HAP-1 (cell line): ENCODE measurements around the gene OR2V2.
"Not testable (repeated sequence)": the region's sequence is repeated elsewhere in the genome, so short reads cannot be mapped to it uniquely, and the experiment has no call there.

Experiments
- DNase-seq, 2 experiments: peaks; one replicate each; pipeline ENCODE4 v3.0.0-alpha.2; 2016 to 2020; ENCODE audit warnings: low spot score in 2 of 2
- H3K27me3 ChIP-seq: fragments of 250-450 bp; sonication (Bioruptor Pico); 2 replicates; pipeline ENCODE4 v1.5.1; 2020; ENCODE audit warnings: low read depth, mild to moderate bottlenecking, moderate library complexity
- H3K36me3 ChIP-seq: fragments of 250-450 bp; sonication (Bioruptor Pico); replicated peaks from 2 replicates; pipeline ENCODE4 v1.5.1; 2020; ENCODE audit warnings: mild to moderate bottlenecking
- H3K4me1 ChIP-seq: fragments of 250-450 bp; sonication (Bioruptor Pico); 2 replicates; pipeline ENCODE4 v1.5.1; 2020; ENCODE audit warnings: mild to moderate bottlenecking
- H3K4me3 ChIP-seq: fragments of 250-450 bp; sonication (Bioruptor Pico); 2 replicates; pipeline ENCODE4 v1.5.1; 2020; ENCODE audit warnings: mild to moderate bottlenecking, moderate library complexity
- H3K9me3 ChIP-seq: fragments of 250-450 bp; sonication (Bioruptor Pico); 2 replicates; pipeline ENCODE4 v1.5.1; 2020; ENCODE audit warnings: mild to moderate bottlenecking, moderate library complexity
- in situ Hi-C: fragments of 300-500 bp; cut with MboI; formaldehyde crosslinking; loops from 3 replicates; pipeline ENCODE4 v1.14.3; 2020; ENCODE audit warnings: low sequenced_read_pairs, inconsistent platforms, mixed read lengths

Gene OR2V2

DNA sequence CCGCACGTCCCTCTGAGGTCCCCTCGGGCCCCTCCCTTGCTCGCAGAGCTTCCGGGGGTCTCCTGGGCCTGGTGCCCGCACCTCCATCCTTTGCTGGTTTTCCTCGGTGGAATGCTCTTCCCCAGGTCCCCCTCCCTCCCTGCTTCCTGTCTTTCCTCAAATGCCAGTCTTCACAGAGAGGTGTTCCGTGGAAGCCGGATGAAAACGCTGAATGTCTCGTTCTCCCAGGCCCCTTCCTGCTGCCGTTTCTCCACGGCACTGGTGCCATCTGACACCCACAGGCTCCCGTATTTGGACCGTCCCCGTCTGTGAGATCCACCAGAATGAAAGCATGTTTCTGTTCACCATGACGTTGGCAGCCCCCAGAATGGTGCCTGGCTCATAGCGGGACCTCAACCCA lies 20.5 kb upstream of the OR2V2 start:
- no peaks in the 10 kb centered on the region for H3K9me3 ChIP-seq
- in situ Hi-C loops, result no loop called here
- H3K4me3 ChIP-seq, result no peak overlapping the region
- H3K27me3 ChIP-seq, result peaks cover 14% of the 10 kb centered on the region
- H3K36me3 ChIP-seq, result no peaks in the 10 kb centered on the region
- H3K4me1 ChIP-seq, result no peaks in the 10 kb centered on the region
- DNase-seq, result no peak

GRCh38 chr5:181127456-181127855 lies 19.9 kb upstream of the OR2V2 start:
- H3K27me3 ChIP-seq, result peaks cover 16% of the 10 kb centered on the region
- H3K4me1 ChIP-seq, result no peaks in the 10 kb centered on the region
- no peaks in the 10 kb centered on the region for H3K9me3 ChIP-seq
- DNase-seq, result no peak
- H3K4me3 ChIP-seq, result no peak overlapping the region
- H3K36me3 ChIP-seq, result no peaks in the 10 kb centered on the region
- in situ Hi-C loops, result no loop called here

DNA sequence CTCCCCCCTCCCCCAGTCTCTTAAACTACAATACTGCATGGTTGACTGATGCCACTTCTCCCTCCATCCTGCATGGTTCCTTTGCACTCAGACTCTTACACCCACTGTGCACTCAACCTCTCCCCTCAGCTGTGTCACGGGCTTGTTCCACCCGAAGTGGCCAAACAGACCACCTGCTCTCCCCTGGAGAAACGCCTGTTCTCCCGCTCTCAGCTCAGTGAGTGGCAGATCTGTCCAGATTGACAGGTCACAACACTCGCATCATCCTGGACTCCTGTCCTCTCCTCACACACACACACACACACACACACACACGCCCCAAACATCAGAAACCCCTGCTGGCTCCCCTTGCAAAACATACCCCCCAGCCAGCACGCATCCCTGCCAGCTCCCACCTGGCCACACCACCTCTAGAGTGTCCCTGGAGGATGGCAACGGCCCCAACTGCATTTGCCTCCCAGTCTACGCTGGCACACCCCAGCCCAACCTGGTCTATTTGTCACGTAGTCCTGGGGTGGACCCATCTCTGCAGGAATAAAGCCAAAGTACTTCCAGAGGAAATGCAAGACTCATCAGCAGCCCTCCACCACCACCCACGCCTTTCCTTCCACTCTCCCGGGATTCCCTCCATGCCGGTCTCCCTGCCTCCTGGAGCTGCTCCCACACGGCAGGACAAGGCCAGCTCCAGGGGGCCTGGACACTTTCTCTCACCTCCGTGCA lies 19.3 kb upstream of the OR2V2 start:
- no peak for DNase-seq
- peaks cover 16% of the 10 kb centered on the region for H3K27me3 ChIP-seq
- in situ Hi-C loops, result no loop called here

DNA sequence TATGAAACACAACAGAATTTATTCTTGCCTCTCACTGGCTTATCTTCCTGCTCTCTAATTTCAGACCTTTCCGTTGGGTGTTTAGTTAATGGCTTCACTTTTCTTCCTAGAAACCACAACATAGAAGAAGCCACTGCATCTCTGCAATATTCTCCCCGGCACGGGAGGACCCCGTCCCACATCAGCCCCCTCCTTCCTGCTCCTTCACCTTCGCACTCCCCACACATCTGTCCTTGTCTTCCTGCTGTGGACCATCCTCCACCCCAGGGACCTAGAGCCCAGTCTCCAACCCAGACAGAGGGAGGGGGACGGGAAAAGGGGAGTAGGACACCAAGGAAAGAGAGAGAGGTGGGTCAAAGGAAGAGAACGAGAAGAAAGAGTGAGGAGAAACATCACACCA lies 17.8 kb upstream of the OR2V2 start:
- in situ Hi-C loops, result no loop called here

More for the DNA sequence above, 19.3 kb upstream of the OR2V2 start:
- Histone ChIP-seq H3K4me3 (no peak overlapping the region), H3K4me1 (no peaks in the 10 kb centered on the region), H3K36me3 (no peaks in the 10 kb centered on the region), H3K9me3 (no peaks in the 10 kb centered on the region)

DNA sequence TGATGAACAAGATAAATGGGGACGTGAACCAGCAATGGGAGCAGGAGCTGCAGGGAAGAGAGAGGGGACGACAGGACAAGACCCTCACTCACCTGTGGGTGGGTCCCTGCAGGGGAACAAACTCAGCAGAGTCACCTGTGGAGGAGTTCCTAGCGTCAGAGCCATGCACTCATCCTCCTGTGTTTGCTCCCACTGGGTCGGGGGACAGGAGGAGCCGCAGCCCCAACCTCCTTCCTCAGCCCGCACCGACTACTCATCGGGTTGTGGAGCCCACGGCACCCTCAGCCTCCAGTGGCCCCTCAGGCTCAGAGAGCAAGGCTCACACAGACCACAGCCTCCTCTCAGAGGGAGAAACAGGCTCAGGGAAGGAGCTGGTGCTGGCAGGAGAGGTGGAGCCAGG lies 17.3 kb upstream of the OR2V2 start:
- H3K4me1 ChIP-seq, H3K4me3 ChIP-seq, in situ Hi-C loops, DNase-seq, H3K9me3 ChIP-seq, H3K36me3 ChIP-seq: not testable (repeated sequence)
- peaks cover 19% of the 10 kb centered on the region for H3K27me3 ChIP-seq

More for the DNA sequence above, 17.8 kb upstream of the OR2V2 start:
- H3K36me3 ChIP-seq, result no peaks in the 10 kb centered on the region
- no peaks in the 10 kb centered on the region for H3K4me1 ChIP-seq
- no peak for DNase-seq
- no peaks in the 10 kb centered on the region for H3K9me3 ChIP-seq
- H3K4me3 ChIP-seq, result no peak overlapping the region
- H3K27me3 ChIP-seq, result peaks cover 19% of the 10 kb centered on the region

GRCh38 chr5:181130832-181131496 lies 16.4 kb upstream of the OR2V2 start, which contains the start of gene OR2V1:
Gene OR2V1, minus strand, starts transcription at chr5:181131169. Its CDS starts 5,865 bp downstream, at chr5:181125304.
- H3K4me3 ChIP-seq, result no peak within 1 kb of the TSS
- H3K9me3 ChIP-seq, result no peaks in the 10 kb centered on the region
- in situ Hi-C loops, result no loop called here
- H3K4me1 ChIP-seq, result no peaks in the 10 kb centered on the region
- no peak for DNase-seq
- peaks cover 19% of the 10 kb centered on the region for H3K27me3 ChIP-seq
- H3K36me3 ChIP-seq, result no peaks in the 10 kb centered on the region

DNA sequence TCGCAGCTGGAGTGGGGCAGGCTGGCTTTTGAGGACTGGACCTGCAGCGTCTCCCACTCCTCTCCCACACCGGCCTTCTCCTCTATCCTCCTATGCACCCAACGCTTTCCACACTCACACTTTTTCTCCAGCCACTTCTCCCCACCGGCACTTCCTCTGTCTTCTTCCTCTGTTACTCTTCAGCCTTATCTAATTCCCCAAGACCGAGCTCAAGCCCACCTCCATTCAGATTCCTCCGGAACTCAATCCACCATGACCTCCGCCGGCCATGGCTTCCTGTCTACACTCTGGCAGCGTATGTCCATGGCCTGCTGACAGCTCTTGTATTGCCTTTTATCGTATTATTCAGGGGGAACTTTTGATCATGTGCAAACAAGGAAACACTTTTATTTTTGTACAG lies 15.9 kb upstream of the OR2V2 start:
- no peak for DNase-seq
- H3K36me3 ChIP-seq, result no peaks in the 10 kb centered on the region
- no peaks in the 10 kb centered on the region for H3K4me1 ChIP-seq
- in situ Hi-C loops, result no loop called here
- H3K9me3 ChIP-seq, result 0 out of 2 replicates have a peak, but pooled peaks cover 2% of the 10 kb centered on the region
- H3K27me3 ChIP-seq, result peaks cover 19% of the 10 kb centered on the region
- no peak overlapping the region for H3K4me3 ChIP-seq

GRCh38 chr5:181133083-181133482 lies 14.3 kb upstream of the OR2V2 start:
- Histone ChIP-seq H3K9me3 (0 out of 2 replicates have a peak, but pooled peaks cover 2% of the 10 kb centered on the region), H3K4me3 (no peak overlapping the region), H3K4me1 (no peaks in the 10 kb centered on the region), H3K36me3 (no peaks in the 10 kb centered on the region), H3K27me3 (peaks cover 19% of the 10 kb centered on the region)
- in situ Hi-C loops, result no loop called here
- DNase-seq, result no peak

GRCh38 chr5:181133610-181134231 lies 13.7 kb upstream of the OR2V2 start:
- no peaks in the 10 kb centered on the region for H3K36me3 ChIP-seq
- no peaks in the 10 kb centered on the region for H3K4me1 ChIP-seq
- no peak overlapping the region for H3K4me3 ChIP-seq
- peaks cover 15% of the 10 kb centered on the region for H3K27me3 ChIP-seq
- in situ Hi-C loops, result no loop called here
- DNase-seq, result no peak
- H3K9me3 ChIP-seq, result 0 out of 2 replicates have a peak, but pooled peaks cover 2% of the 10 kb centered on the region

GRCh38 chr5:181134259-181134658 lies 13.1 kb upstream of the OR2V2 start:
- Histone ChIP-seq H3K9me3 (0 out of 2 replicates have a peak, but pooled peaks cover 2% of the 10 kb centered on the region), H3K36me3 (no peaks in the 10 kb centered on the region), H3K4me1 (no peaks in the 10 kb centered on the region), H3K27me3 (peaks cover 15% of the 10 kb centered on the region), H3K4me3 (no peak overlapping the region)
- DNase-seq, result no peak
- in situ Hi-C loops, result no loop called here

DNA sequence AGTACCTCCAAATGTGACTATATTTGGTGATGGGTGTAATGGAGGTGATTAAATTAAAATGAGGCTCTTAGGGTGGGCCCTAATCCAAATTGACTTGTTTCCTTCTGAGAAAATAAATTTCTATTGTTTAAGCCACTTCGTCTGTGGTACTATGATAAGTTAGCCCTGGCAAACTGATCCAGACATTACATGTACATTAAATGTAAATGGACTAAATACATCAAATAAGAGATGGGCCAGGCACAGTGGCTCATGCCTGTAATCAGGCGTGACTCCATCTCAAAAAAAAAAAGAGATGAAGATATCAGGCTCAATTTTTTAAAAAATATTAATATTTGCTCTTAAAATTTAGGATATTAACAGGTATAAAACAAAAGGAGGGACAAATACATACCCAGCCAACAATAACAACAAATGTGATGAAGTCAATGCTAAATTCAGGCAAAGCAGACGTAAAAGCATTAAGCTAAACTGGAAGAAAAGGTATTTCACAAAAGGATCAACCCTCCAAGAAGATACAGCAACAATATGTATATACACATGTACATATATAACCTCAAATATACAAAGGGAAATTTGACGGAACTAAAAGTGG lies 10.9 kb upstream of the OR2V2 start:
- no peaks in the 10 kb centered on the region for H3K36me3 ChIP-seq
- in situ Hi-C loops, result no loop called here
- no peak overlapping the region for H3K4me3 ChIP-seq
- H3K27me3 ChIP-seq, result peaks cover 11% of the 10 kb centered on the region
- H3K4me1 ChIP-seq, result no peaks in the 10 kb centered on the region
- 0 out of 2 replicates have a peak, but pooled peaks cover 2% of the 10 kb centered on the region for H3K9me3 ChIP-seq
- no peak for DNase-seq

- in situ Hi-C loops, result no loop called here
- H3K36me3 ChIP-seq, result no peaks in the 10 kb centered on the region
- no peak for DNase-seq
- no peaks in the 10 kb centered on the region for H3K4me1 ChIP-seq
- H3K9me3 ChIP-seq, result 0 out of 2 replicates have a peak, but pooled peaks cover 2% of the 10 kb centered on the region
- H3K4me3 ChIP-seq, result no peak overlapping the region
- H3K27me3 ChIP-seq, result peaks cover 5% of the 10 kb centered on the region; the same call in 1 of the 2 replicates
Observed at GRCh38 chr5:181138258-181138657, 9.1 kb upstream of the OR2V2 start.

DNA sequence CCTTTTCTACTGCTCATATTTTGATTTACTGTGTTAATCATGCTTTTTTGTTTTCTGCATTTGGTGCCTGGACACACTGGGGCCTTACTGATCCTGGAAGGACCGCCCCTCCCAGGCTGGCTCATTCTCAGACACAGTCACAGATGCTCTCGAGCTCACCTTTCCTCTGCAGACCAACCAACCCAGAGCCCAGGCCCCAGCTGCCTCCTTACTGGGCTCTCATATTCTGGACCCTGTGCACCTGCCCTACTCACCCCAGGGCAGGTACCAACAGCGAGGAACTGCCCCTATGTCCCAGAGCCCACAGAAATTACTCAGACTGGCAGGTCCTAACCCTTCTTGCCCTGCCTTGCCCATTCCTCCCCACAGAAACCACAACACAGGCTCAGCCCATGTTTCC lies 6.6 kb upstream of the OR2V2 start:
- Histone ChIP-seq H3K4me3 (no peak overlapping the region), H3K27me3 (peaks cover 13% of the 10 kb centered on the region), H3K4me1 (no peaks in the 10 kb centered on the region), H3K9me3 (0 out of 2 replicates have a peak, but pooled peaks cover 2% of the 10 kb centered on the region), H3K36me3 (no peaks in the 10 kb centered on the region)
- in situ Hi-C loops, result no loop called here
- no peak for DNase-seq
